Liver (tissue), 10 donors: ENCODE results near the gene NAGA. TPM values are rescaled to one million over a fixed set of nuclear protein-coding genes. Genes with fewer than 3 reads are reported as not detected.

Experiments used
- DNase-seq: peaks from one replicate; pipeline ENCODE4 v3.0.0-alpha.2; 2017; ENCODE audit warnings: low spot score
- H3K27ac ChIP-seq, 2 donors: one replicate each; pipeline ENCODE4 v1.7.0; 2013; ENCODE audit warnings: inconsistent platforms in 2 of 2, low read length in 2 of 2, control low read depth in 1 of 2, low read depth in 1 of 2, mild to moderate bottlenecking in 1 of 2
- H3K27me3 ChIP-seq, 4 donors: one replicate each; pipeline versions ENCODE4 v1.6.1 to v1.7.0; 2013; ENCODE audit warnings: low read length in 3 of 4, inconsistent platforms in 1 of 4, mild to moderate bottlenecking in 1 of 4, moderate library complexity in 1 of 4; ENCODE audit not compliant: control insufficient read depth in 4 of 4, insufficient read depth in 4 of 4
- H3K36me3 ChIP-seq, 4 donors: one replicate each; pipeline versions ENCODE4 v1.6.1 to v1.7.0; 2013; ENCODE audit warnings: low read length in 3 of 4, mild to moderate bottlenecking in 3 of 4, low read depth in 1 of 4, moderate library complexity in 1 of 4; ENCODE audit not compliant: control insufficient read depth in 4 of 4, insufficient read depth in 3 of 4
- H3K4me1 ChIP-seq, 4 donors: one replicate each; pipeline versions ENCODE4 v1.6.1 to v1.7.0; 2013; ENCODE audit warnings: low read length in 3 of 4, mild to moderate bottlenecking in 3 of 4, moderate library complexity in 1 of 4; ENCODE audit not compliant: control insufficient read depth in 4 of 4, insufficient read depth in 4 of 4
- H3K4me3 ChIP-seq, 3 donors: one replicate each; pipeline versions ENCODE4 v1.6.1 to v1.7.0; 2013; ENCODE audit warnings: low read length in 3 of 3, control low read depth in 1 of 3, low read depth in 1 of 3, mild to moderate bottlenecking in 1 of 3
- H3K9ac ChIP-seq, 2 donors: one replicate each; pipeline ENCODE4 v1.7.0; 2013; ENCODE audit warnings: low read length in 2 of 2, mild to moderate bottlenecking in 2 of 2, moderate library complexity in 2 of 2, control low read depth in 1 of 2, low read depth in 1 of 2
- H3K9me3 ChIP-seq, 4 donors: one replicate each; pipeline versions ENCODE4 v1.6.1 to v1.7.0; 2013; ENCODE audit warnings: low read length in 3 of 4; ENCODE audit not compliant: control insufficient read depth in 4 of 4
- GABPA ChIP-seq, 2 donors: IDR thresholded peaks in 1 of 2; conservative IDR thresholded peaks in 1 of 2; 2 replicates each; pipeline ENCODE4 v1.6.1; 2016; ENCODE audit warnings: antibody characterized with exemption in 2 of 2, mild to moderate bottlenecking in 1 of 2, moderate library complexity in 1 of 2
- HNF4A ChIP-seq, 2 donors: conservative IDR thresholded peaks; 2 replicates each; pipeline ENCODE4 v1.6.1; 2016; ENCODE audit warnings: antibody characterized with exemption in 2 of 2, mild to moderate bottlenecking in 2 of 2
- JUND ChIP-seq, 2 donors: IDR thresholded peaks; 2 replicates each; pipeline ENCODE4 v1.6.1; 2016; ENCODE audit warnings: antibody characterized with exemption in 2 of 2
- NR2F2 ChIP-seq: IDR thresholded peaks from 2 replicates; pipeline ENCODE4 v1.6.1; 2016; ENCODE audit warnings: antibody characterized with exemption
- WGBS: extraction: QIAGEN DNeasy Blood & Tissue Kit; methylation state at CpG from one replicate; pipeline ENCODE4 v1.1.7; 2013; 5-methylcytosine and 5-hydroxymethylcytosine counted together
- polyA plus RNA-seq, 2 donors: library from polyadenylated mRNA; stranded (reverse) in 1 of 2; unstranded in 1 of 2; fragments of 200-250 nt in 1 of 2; fragments of >200 nt in 1 of 2; fragmentation: Nextera tagmentation in 1 of 2; extraction: Ambion mirVana in 1 of 2; gene quantifications; one replicate each; pipeline versions ENCODE4 v1.2.1 to v1.2.3, GENCODE V29; 2013 to 2015
- small RNA-seq: library from RNA; depleted of rRNA; stranded (forward); fragments of <200 nt; gene quantifications from one replicate; pipeline ENCODE3, GENCODE V24; 2014
- total RNA-seq, 2 donors: library from RNA; depleted of rRNA; stranded (reverse); fragments of >200 nt; gene quantifications; one replicate each; pipeline ENCODE4 v1.2.3, GENCODE V29; 2014
- TF ChIP-seq, protein P1 (sequence below): IDR thresholded peaks from 2 replicates; pipeline ENCODE4 v1.6.1; 2016; ENCODE audit warnings: antibody characterized with exemption
- TF ChIP-seq, protein P2 (sequence below): IDR thresholded peaks from 2 replicates; pipeline ENCODE4 v1.6.1; 2016; ENCODE audit warnings: antibody characterized with exemption
- TF ChIP-seq, protein P3 (sequence below): fragments of 150-350 bp; IDR thresholded peaks from 2 replicates; pipeline ENCODE4 v1.5.1; 2017; ENCODE audit warnings: improper control_type of control experiment, low read depth, low read length; ENCODE audit not compliant: missing input control
- TF ChIP-seq, protein P4 (sequence below): IDR thresholded peaks from 2 replicates; pipeline ENCODE4 v1.6.1; 2016; ENCODE audit warnings: antibody characterized with exemption
- donor health status: healthy.
- donor health status: healthy.
- donor health status: healthy.
- donor health status: healthy.
- donor health status: healthy.

The NAGA gene
- total and polyA plus RNA-seq, 4 donors = 12.8 to 33.9 (median 23.9) TPM

DNA sequence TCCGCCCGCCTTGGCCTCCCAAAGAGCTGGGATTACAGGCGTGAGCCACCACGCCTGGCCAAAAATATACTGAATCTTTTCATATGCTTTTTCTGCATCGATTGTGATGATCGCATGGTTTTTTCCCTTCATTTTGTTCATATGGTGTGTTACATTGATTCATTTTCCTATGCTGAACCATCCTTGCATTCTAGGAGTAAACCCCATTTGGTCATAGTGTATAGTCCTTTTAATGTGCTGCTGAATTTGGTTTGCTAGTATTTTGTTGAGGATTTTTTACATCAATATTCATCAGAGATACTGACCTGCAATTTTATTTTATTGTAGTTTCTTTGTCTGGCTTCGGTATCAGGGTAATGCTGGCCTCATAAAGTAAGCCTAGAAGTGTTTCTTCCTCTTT, 59.8 kb downstream of the NAGA start:
- WGBS = 86% methylated on average over 7 of the region's 7 CpGs
- H3K27ac ChIP-seq = no peak overlapping the region
- H3K4me3 ChIP-seq = no peak overlapping the region
- no peak for DNase-seq
- TF ChIP-seq, protein P1, sequence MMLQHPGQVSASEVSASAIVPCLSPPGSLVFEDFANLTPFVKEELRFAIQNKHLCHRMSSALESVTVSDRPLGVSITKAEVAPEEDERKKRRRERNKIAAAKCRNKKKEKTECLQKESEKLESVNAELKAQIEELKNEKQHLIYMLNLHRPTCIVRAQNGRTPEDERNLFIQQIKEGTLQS = no peak
- TF ChIP-seq NR2F2 = no peak
- no peak for TF ChIP-seq JUND (IDR thresholded peaks at IDR 0.05)
- TF ChIP-seq, protein P2, sequence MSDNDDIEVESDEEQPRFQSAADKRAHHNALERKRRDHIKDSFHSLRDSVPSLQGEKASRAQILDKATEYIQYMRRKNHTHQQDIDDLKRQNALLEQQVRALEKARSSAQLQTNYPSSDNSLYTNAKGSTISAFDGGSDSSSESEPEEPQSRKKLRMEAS = no peak
- no peak for TF ChIP-seq HNF4A (conservative IDR thresholded peaks at IDR 0.05)
- TF ChIP-seq, protein P3, sequence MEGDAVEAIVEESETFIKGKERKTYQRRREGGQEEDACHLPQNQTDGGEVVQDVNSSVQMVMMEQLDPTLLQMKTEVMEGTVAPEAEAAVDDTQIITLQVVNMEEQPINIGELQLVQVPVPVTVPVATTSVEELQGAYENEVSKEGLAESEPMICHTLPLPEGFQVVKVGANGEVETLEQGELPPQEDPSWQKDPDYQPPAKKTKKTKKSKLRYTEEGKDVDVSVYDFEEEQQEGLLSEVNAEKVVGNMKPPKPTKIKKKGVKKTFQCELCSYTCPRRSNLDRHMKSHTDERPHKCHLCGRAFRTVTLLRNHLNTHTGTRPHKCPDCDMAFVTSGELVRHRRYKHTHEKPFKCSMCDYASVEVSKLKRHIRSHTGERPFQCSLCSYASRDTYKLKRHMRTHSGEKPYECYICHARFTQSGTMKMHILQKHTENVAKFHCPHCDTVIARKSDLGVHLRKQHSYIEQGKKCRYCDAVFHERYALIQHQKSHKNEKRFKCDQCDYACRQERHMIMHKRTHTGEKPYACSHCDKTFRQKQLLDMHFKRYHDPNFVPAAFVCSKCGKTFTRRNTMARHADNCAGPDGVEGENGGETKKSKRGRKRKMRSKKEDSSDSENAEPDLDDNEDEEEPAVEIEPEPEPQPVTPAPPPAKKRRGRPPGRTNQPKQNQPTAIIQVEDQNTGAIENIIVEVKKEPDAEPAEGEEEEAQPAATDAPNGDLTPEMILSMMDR = no peak
- TF ChIP-seq, protein P4, sequence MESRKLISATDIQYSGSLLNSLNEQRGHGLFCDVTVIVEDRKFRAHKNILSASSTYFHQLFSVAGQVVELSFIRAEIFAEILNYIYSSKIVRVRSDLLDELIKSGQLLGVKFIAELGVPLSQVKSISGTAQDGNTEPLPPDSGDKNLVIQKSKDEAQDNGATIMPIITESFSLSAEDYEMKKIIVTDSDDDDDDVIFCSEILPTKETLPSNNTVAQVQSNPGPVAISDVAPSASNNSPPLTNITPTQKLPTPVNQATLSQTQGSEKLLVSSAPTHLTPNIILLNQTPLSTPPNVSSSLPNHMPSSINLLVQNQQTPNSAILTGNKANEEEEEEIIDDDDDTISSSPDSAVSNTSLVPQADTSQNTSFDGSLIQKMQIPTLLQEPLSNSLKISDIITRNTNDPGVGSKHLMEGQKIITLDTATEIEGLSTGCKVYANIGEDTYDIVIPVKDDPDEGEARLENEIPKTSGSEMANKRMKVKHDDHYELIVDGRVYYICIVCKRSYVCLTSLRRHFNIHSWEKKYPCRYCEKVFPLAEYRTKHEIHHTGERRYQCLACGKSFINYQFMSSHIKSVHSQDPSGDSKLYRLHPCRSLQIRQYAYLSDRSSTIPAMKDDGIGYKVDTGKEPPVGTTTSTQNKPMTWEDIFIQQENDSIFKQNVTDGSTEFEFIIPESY = no peak
- no peak for TF ChIP-seq GABPA (IDR thresholded peaks at IDR 0.05 in 1 of 2, conservative IDR thresholded peaks at IDR 0.05 in 1 of 2)
- no peak overlapping the region for H3K9ac ChIP-seq
- no peaks in the 10 kb centered on the region for H3K36me3 ChIP-seq
- peaks cover 0 to 14% (median 2%) of the 10 kb centered on the region in 4 donors for H3K9me3 ChIP-seq
- no peaks in the 10 kb centered on the region for H3K27me3 ChIP-seq
- no peaks in the 10 kb centered on the region for H3K4me1 ChIP-seq

Small RNA genes lying within 50 kb of the gene (small RNA-seq; reads per million reads assigned to genes)
- not detected for gene SNORD13P1

Other genes with a start within 250 kb of the NAGA start
- gene SREBF2, start 237.7 kb downstream of the NAGA start, total RNA-seq = 10 to 100 TPM; 60.0 to 69.6 TPM
- 10 to 100 TPM; 18.3 to 54.5 TPM for gene SREBF2, start 237.7 kb downstream of the NAGA start, polyA plus RNA-seq
- gene SHISA8, start 155.7 kb downstream of the NAGA start, total RNA-seq = not detected
- not detected for gene SHISA8, start 155.7 kb downstream of the NAGA start, polyA plus RNA-seq
- gene TNFRSF13C, start 144.0 kb downstream of the NAGA start, total RNA-seq = under 1 TPM; under 0.01 to 0.37 TPM
- gene TNFRSF13C, start 144.0 kb downstream of the NAGA start, polyA plus RNA-seq = under 1 TPM; 0.02 to 0.26 TPM
- 10 to 100 TPM in 1 of 2 donors, under 1 TPM in 1; 0.17 to 26.3 TPM for gene CENPM, start 123.7 kb downstream of the NAGA start, total RNA-seq
- gene CENPM, start 123.7 kb downstream of the NAGA start, polyA plus RNA-seq = 1 to 10 TPM; 1.7 to 2.9 TPM
- under 1 TPM in 1 of 2 donors, not detected in 1; under 0.01 TPM for gene SEPTIN3, start 101.4 kb downstream of the NAGA start, total RNA-seq
- under 1 TPM; 0.04 to 0.07 TPM for gene SEPTIN3, start 101.4 kb downstream of the NAGA start, polyA plus RNA-seq
- gene WBP2NL, start 72.0 kb downstream of the NAGA start, total RNA-seq = under 1 TPM; 0.33 to 0.50 TPM
- under 1 TPM; 0.12 to 0.18 TPM for gene WBP2NL, start 72.0 kb downstream of the NAGA start, polyA plus RNA-seq
- gene PHETA2, start 3.4 kb upstream of the NAGA start, total RNA-seq = 1 to 10 TPM; 1.8 to 5.1 TPM
- 1 to 10 TPM in 1 of 2 donors, under 1 TPM in 1; 0.89 to 1.3 TPM for gene PHETA2, start 3.4 kb upstream of the NAGA start, polyA plus RNA-seq
- 1 to 10 TPM; 7.2 to 8.9 TPM for gene SMDT1, start 8.9 kb upstream of the NAGA start, total RNA-seq
- gene SMDT1, start 8.9 kb upstream of the NAGA start, polyA plus RNA-seq = 100 to 1,000 TPM in 1 of 2 donors, 10 to 100 TPM in 1; 70.9 to 115 TPM
- 10 to 100 TPM; 43.7 to 45.4 TPM for gene NDUFA6, start 20.0 kb upstream of the NAGA start, total RNA-seq
- gene NDUFA6, start 20.0 kb upstream of the NAGA start, polyA plus RNA-seq = 100 to 1,000 TPM in 1 of 2 donors, 10 to 100 TPM in 1; 67.7 to 235 TPM
- 100 to 1,000 TPM in 1 of 2 donors, 10 to 100 TPM in 1; 23.8 to 236 TPM for gene CYP2D6, start 60.0 kb upstream of the NAGA start, total RNA-seq
- 100 to 1,000 TPM; 175 to 486 TPM for gene CYP2D6, start 60.0 kb upstream of the NAGA start, polyA plus RNA-seq
- 10 to 100 TPM; 14.1 to 15.8 TPM for gene TCF20, start 199.8 kb upstream of the NAGA start, total RNA-seq
- gene TCF20, start 199.8 kb upstream of the NAGA start, polyA plus RNA-seq = 1 to 10 TPM; 1.0 to 4.6 TPM